Transverse colon (tissue), 4 donors: ENCODE results near the gene GSPT2. TPM values are rescaled to one million over a fixed set of nuclear protein-coding genes. Genes with fewer than 3 reads are reported as not detected.

Experiments used
- DNase-seq: peaks from one replicate; pipeline ENCODE4 v3.0.0-alpha.2; 2019
- H3K27ac ChIP-seq, 4 donors: fragments of 200-600 bp; sonication (generic); 2 replicates each; pipeline ENCODE4 v1.5.1; 2016 to 2018; ENCODE audit warnings: inconsistent platforms in 4 of 4
- H3K27me3 ChIP-seq: fragments of 200-600 bp; sonication (generic); 2 replicates; pipeline ENCODE4 v1.5.1; 2017; ENCODE audit warnings: inconsistent platforms
- H3K36me3 ChIP-seq, 4 donors: fragments of 200-600 bp; sonication (generic); 2 replicates each; pipeline ENCODE4 v1.5.1; 2017 to 2019; ENCODE audit warnings: inconsistent platforms in 4 of 4
- H3K4me1 ChIP-seq, 4 donors: fragments of 200-600 bp; sonication (generic); 2 replicates each; pipeline ENCODE4 v1.5.1; 2017 to 2020; ENCODE audit warnings: inconsistent platforms in 4 of 4
- H3K4me3 ChIP-seq, 4 donors: fragments of 200-600 bp; sonication (generic); 1 replicate in 1 of 4; 2 replicates in 3 of 4; pipeline versions ENCODE4 v1.5.1 to v1.6.1; 2017 to 2019; ENCODE audit warnings: inconsistent platforms in 4 of 4
- H3K9me3 ChIP-seq, 2 donors: fragments of 200-600 bp; sonication (generic); 2 replicates each; pipeline ENCODE4 v1.5.1; 2017 to 2019; ENCODE audit warnings: inconsistent platforms in 2 of 2
- EP300 ChIP-seq: sonication (generic); formaldehyde crosslinking; IDR thresholded peaks from one replicate; pipeline ENCODE4 v1.6.1; 2017; ENCODE audit warnings: antibody characterized with exemption, low read depth
- POLR2A ChIP-seq: fragments of 450-650 bp; IDR thresholded peaks from one replicate; pipeline ENCODE4 v1.6.1; 2016; ENCODE audit warnings: antibody characterized with exemption, mild to moderate bottlenecking, moderate library complexity
- POLR2AphosphoS5 ChIP-seq, 3 donors: sonication (generic); formaldehyde crosslinking; IDR thresholded peaks; one replicate each; pipeline ENCODE4 v1.6.1; 2016; ENCODE audit warnings: antibody characterized with exemption in 3 of 3
- WGBS, 2 donors: methylation state at CpG; one replicate each; pipeline ENCODE4 v1.1.5; 2018; ENCODE audit warnings: low coverage in 1 of 2; 5-methylcytosine and 5-hydroxymethylcytosine counted together
- in situ Hi-C, 4 donors: fragments of 200-750 bp; cut with MboI; loops; one replicate each; pipeline versions ENCODE4 v1.15.0 to v1.15.1; 2017; ENCODE audit warnings: low sequenced_read_pairs in 3 of 4, low pct_ligation_motif_present in 1 of 4, low pct_unique_long_range_greater_than_20kb in 1 of 4
- intact Hi-C: fragments of 100-400 bp; cut with DNase I; formaldehyde crosslinking; loops from one replicate; pipeline ENCODE4 v1.15.1; 2023; ENCODE audit warnings: low total_unique reads
- total RNA-seq, 4 donors: library from RNA; depleted of rRNA; stranded (reverse); fragments of >200 nt; gene quantifications; one replicate each; pipeline ENCODE4 v1.1.0, GENCODE V29; 2016
- TF ChIP-seq, protein P1 (sequence below), 5 experiments: fragments of 200-600 bp in 3 of 5; fragments of 450-650 bp in 2 of 5; sonication (generic) in 3 of 5; IDR thresholded peaks; 1 replicate in 2 of 5; 2 replicates in 3 of 5; pipeline ENCODE4 v1.5.1; 2016 to 2017; ENCODE audit warnings: antibody characterized with exemption in 5 of 5, inconsistent platforms in 3 of 5, mild to moderate bottlenecking in 2 of 5, moderate library complexity in 1 of 5

The GSPT2 gene
- total RNA-seq, 4 donors from 2014 or later = 2.6 to 10.1 (median 4.3) TPM

GRCh38 chrX:51759055-51759839 is 16.0 kb downstream of the GSPT2 start:
- WGBS, 2 donors = 53% methylated on average over 6 of the region's 6 CpGs; no CpG with 5 or more reads in 1 of the 2 donors
- Histone ChIP-seq H3K27me3 (no peaks in the 10 kb centered on the region), H3K4me3 (no peak overlapping the region), H3K9me3 (no peaks in the 10 kb centered on the region), H3K4me1 (no peaks in the 10 kb centered on the region), H3K36me3 (no peaks in the 10 kb centered on the region), H3K27ac (no peak overlapping the region)
- in situ Hi-C loops = no loop called here
- intact Hi-C loops = no loop called here
- TF ChIP-seq EP300 (no peak), POLR2A (no peak), POLR2AphosphoS5 (IDR thresholded peaks at IDR 0.05) (no peak)
- TF ChIP-seq, protein P1, sequence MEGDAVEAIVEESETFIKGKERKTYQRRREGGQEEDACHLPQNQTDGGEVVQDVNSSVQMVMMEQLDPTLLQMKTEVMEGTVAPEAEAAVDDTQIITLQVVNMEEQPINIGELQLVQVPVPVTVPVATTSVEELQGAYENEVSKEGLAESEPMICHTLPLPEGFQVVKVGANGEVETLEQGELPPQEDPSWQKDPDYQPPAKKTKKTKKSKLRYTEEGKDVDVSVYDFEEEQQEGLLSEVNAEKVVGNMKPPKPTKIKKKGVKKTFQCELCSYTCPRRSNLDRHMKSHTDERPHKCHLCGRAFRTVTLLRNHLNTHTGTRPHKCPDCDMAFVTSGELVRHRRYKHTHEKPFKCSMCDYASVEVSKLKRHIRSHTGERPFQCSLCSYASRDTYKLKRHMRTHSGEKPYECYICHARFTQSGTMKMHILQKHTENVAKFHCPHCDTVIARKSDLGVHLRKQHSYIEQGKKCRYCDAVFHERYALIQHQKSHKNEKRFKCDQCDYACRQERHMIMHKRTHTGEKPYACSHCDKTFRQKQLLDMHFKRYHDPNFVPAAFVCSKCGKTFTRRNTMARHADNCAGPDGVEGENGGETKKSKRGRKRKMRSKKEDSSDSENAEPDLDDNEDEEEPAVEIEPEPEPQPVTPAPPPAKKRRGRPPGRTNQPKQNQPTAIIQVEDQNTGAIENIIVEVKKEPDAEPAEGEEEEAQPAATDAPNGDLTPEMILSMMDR (IDR thresholded peaks at IDR 0.05) = no peak
- DNase-seq = no peak

GRCh38 chrX:51760657-51761056 is 17.4 kb downstream of the GSPT2 start:
- intact Hi-C loops = no loop called here
- H3K27me3 ChIP-seq = no peaks in the 10 kb centered on the region
- no peak for DNase-seq
- TF ChIP-seq, protein P1 (IDR thresholded peaks at IDR 0.05) = no peak
- no peak for TF ChIP-seq POLR2A
- TF ChIP-seq EP300 = no peak
- no peak for TF ChIP-seq POLR2AphosphoS5 (IDR thresholded peaks at IDR 0.05)
- in situ Hi-C loops = no loop called here
- H3K4me3 ChIP-seq = no peak overlapping the region
- WGBS, 2 donors = 79 to 93% methylated on average over 2 to 4 of the region's 4 CpGs
- no peaks in the 10 kb centered on the region for H3K9me3 ChIP-seq
- no peak overlapping the region for H3K27ac ChIP-seq
- H3K4me1 ChIP-seq = no peaks in the 10 kb centered on the region
- H3K36me3 ChIP-seq = no peaks in the 10 kb centered on the region

GRCh38 chrX:51766546-51766945 is 23.3 kb downstream of the GSPT2 start:
- no peaks in the 10 kb centered on the region for H3K36me3 ChIP-seq
- in situ Hi-C loops = no loop called here
- no peak overlapping the region for H3K27ac ChIP-seq
- H3K4me3 ChIP-seq = no peak overlapping the region
- no peaks in the 10 kb centered on the region for H3K27me3 ChIP-seq
- H3K9me3 ChIP-seq = no peaks in the 10 kb centered on the region
- no peak for DNase-seq
- H3K4me1 ChIP-seq = no peaks in the 10 kb centered on the region
- TF ChIP-seq POLR2AphosphoS5 (IDR thresholded peaks at IDR 0.05) = no peak
- TF ChIP-seq POLR2A = no peak
- TF ChIP-seq, protein P1 (IDR thresholded peaks at IDR 0.05) = no peak
- no peak for TF ChIP-seq EP300
- intact Hi-C loops = no loop called here
- WGBS, 2 donors = 79% methylated on average over 5 of the region's 5 CpGs; no CpG with 5 or more reads in 1 of the 2 donors

DNA sequence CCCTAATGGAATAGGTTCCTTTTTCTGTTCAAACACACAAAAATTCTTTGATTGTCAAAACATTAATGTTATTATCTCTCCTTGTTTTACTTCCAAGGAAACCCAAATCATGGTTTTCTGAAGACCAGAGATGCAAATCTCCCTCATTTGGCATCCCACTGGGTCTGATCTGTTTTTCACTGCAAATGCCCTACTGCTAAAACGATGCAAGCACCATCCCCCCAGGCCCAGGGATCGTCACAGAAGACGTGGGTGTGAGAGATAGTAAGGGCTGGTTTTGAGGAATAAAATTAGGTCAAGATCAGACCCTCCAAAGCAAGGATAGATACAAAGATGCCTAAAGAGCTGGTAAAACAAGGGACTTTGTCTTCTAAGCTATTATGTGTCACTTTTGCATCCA is 33.6 kb downstream of the GSPT2 start:
- 27 to 79% methylated on average over 3 of the region's 3 CpGs for WGBS, 2 donors
- DNase-seq = no peak
- H3K4me1 ChIP-seq = no peaks in the 10 kb centered on the region
- H3K9me3 ChIP-seq = no peaks in the 10 kb centered on the region
- in situ Hi-C loops (no loop called here), intact Hi-C loops (no loop called here)
- H3K27ac ChIP-seq = no peak overlapping the region
- H3K36me3 ChIP-seq = no peaks in the 10 kb centered on the region
- H3K27me3 ChIP-seq = no peaks in the 10 kb centered on the region
- no peak overlapping the region for H3K4me3 ChIP-seq
- no peak for TF ChIP-seq POLR2A
- TF ChIP-seq POLR2AphosphoS5 (IDR thresholded peaks at IDR 0.05) = no peak
- TF ChIP-seq EP300 = no peak
- TF ChIP-seq, protein P1 (IDR thresholded peaks at IDR 0.05) = no peak
